Measurements from ENCODE around the gene HES3.

Gene HES3

DNA sequence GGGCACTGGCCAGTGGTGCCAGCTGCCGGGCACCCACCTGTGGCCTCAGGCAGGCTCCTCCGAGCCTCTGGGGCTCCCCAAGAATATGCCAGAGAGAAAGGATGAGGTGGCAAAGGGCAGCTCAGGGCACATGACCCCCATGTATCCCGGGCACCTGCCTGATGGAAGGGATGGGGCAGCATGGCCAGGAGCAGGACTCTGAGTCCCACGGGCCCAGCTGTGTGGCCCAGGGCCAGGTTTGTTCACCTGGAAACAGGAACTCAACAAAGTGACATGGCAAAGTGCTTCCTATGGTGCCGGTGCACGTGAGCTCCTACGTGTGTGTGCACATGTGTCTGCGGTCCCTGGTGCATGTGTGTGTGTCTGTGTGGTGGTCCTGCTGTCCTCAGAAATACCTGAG lies 26.4 kb downstream of the HES3 start:
- Histone ChIP-seq H3K18ac (ENCODE audit: low read length) (peak overlapping the region; percentile 79), H3K79me1 (ENCODE audit: low read depth, low read length) (peaks cover 3% of the 10 kb centered on the region), H4K8ac (ENCODE audit: low read depth, low read length) (no peak overlapping the region), H2AK5ac (ENCODE audit: low read depth, low read length) (peak overlapping the region; percentile 48), H2BK12ac (ENCODE audit: low read length) (peak overlapping the region; percentile 95), H3K23ac (ENCODE audit: low read depth, low read length, poor library complexity) (peak overlapping the region; percentile 22), H3K9me3 (replicated peaks in 1 of 2; ENCODE audit: control insufficient read depth in 2 of 2, insufficient read depth in 1 of 2, low read depth in 1 of 2, low read length in 2 of 2) (no peaks in the 10 kb centered on the region), H3K27me3 (ENCODE audit: control insufficient read depth in 3 of 3, insufficient read depth in 3 of 3, low read depth in 1 of 3, low read length in 3 of 3) (no peaks in the 10 kb centered on the region), H2BK120ac (ENCODE audit: low read depth, low read length) (no peak overlapping the region), H3K14ac (ENCODE audit: low read length) (peak overlapping the region; percentile 32), H2AFZ (ENCODE audit: low read length) (no peak overlapping the region), H2BK15ac (ENCODE audit: low read length) (peak overlapping the region; percentile 95), H3K9ac (ENCODE audit: low read depth, low read length, poor library complexity) (no peak overlapping the region), H3K4me1 (ENCODE audit: control insufficient read depth in 2 of 2, insufficient read depth in 1 of 2, low read depth in 1 of 2, low read length in 2 of 2) (peaks cover 28 to 55% of the 10 kb centered on the region in 2 donors), H4K91ac (ENCODE audit: low read depth, low read length, poor library complexity) (no peak overlapping the region), H3K36me3 (replicated peaks in 1 of 2; ENCODE audit: control insufficient read depth in 2 of 2, insufficient read depth in 2 of 2, low read length in 2 of 2) (peaks cover 5 to 25% of the 10 kb centered on the region in 2 donors), H3K4me3 (ENCODE audit: low read length in 2 of 2) (no peak overlapping the region), H3K4ac (ENCODE audit: low read length) (no peak overlapping the region), H3K4me2 (ENCODE audit: insufficient read depth, low read length, poor library complexity, severe bottlenecking) (no peak overlapping the region), H3K27ac (replicated peaks; ENCODE audit: low read length) (no peak overlapping the region), H2BK5ac (ENCODE audit: low read length) (no peak overlapping the region)
- no peak for DNase-seq (ENCODE audit: low spot score)
- WGBS, 2 donors (ENCODE audit: extremely low coverage in 2 of 2, insufficient read length in 2 of 2, insufficient replicate concordance in 1 of 2), result no CpG with 5 or more reads among the region's 8 CpGs

- peaks cover 32 to 60% of the 10 kb centered on the region in 2 donors for H3K4me1 ChIP-seq (ENCODE audit: control insufficient read depth in 2 of 2, insufficient read depth in 1 of 2, low read depth in 1 of 2, low read length in 2 of 2)
- H2BK12ac ChIP-seq (ENCODE audit: low read length), result peak overlapping the region; percentile 95
- peak overlapping the region; percentile 45 for H3K27ac ChIP-seq (replicated peaks; ENCODE audit: low read length)
Measured at GRCh38 chr1:6271006-6271405, 27.0 kb downstream of the HES3 start.

DNA sequence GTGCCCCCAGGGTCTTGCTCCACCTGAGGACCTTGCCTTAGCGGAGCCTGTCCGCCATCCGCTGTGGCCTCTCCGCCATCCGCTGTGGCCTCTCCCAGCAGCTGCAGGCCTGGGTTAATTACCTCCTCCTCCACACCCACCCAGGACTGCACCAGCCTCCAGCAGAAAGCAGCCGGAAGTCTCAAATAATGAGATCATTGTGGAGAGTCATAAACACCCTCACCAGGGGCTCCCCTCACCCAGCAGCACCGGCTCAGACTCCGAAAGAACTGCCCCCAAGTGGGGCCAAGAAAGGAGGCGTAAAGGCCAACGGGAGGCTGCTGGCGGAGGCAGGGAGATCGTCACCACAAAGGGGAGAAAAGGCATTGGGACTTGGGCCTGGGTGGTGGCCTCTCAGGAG lies 27.6 kb downstream of the HES3 start:
- no peak overlapping the region for H3K9ac ChIP-seq (ENCODE audit: low read depth, low read length, poor library complexity)
- H3K18ac ChIP-seq (ENCODE audit: low read length), result peak overlapping the region; percentile 86
- no peak overlapping the region for H3K4ac ChIP-seq (ENCODE audit: low read length)
- no peak overlapping the region for H4K8ac ChIP-seq (ENCODE audit: low read depth, low read length)
- H3K27ac ChIP-seq (replicated peaks; ENCODE audit: low read length), result peak overlapping the region; percentile 45
- H2AK5ac ChIP-seq (ENCODE audit: low read depth, low read length), result peak overlapping the region; percentile 67
- H2BK12ac ChIP-seq (ENCODE audit: low read length), result no peak overlapping the region
- H2BK5ac ChIP-seq (ENCODE audit: low read length), result no peak overlapping the region
- H3K9me3 ChIP-seq (replicated peaks in 1 of 2; ENCODE audit: control insufficient read depth in 2 of 2, insufficient read depth in 1 of 2, low read depth in 1 of 2, low read length in 2 of 2), result no peaks in the 10 kb centered on the region
- H3K4me3 ChIP-seq (ENCODE audit: low read length in 2 of 2), result no peak overlapping the region
- peaks cover 5 to 25% of the 10 kb centered on the region in 2 donors for H3K36me3 ChIP-seq (replicated peaks in 1 of 2; ENCODE audit: control insufficient read depth in 2 of 2, insufficient read depth in 2 of 2, low read length in 2 of 2)
- peaks cover 5% of the 10 kb centered on the region for H3K79me1 ChIP-seq (ENCODE audit: low read depth, low read length)
- no peak overlapping the region for H3K23ac ChIP-seq (ENCODE audit: low read depth, low read length, poor library complexity)
- no CpG with 5 or more reads among the region's 12 CpGs for WGBS, 2 donors (ENCODE audit: extremely low coverage in 2 of 2, insufficient read length in 2 of 2, insufficient replicate concordance in 1 of 2)
- no peak overlapping the region for H2AFZ ChIP-seq (ENCODE audit: low read length)
- no peak overlapping the region for H2BK120ac ChIP-seq (ENCODE audit: low read depth, low read length)
- H3K14ac ChIP-seq (ENCODE audit: low read length), result peak overlapping the region; percentile 61
- peaks cover 38 to 66% of the 10 kb centered on the region in 2 donors for H3K4me1 ChIP-seq (ENCODE audit: control insufficient read depth in 2 of 2, insufficient read depth in 1 of 2, low read depth in 1 of 2, low read length in 2 of 2)
- no peak overlapping the region for H2BK15ac ChIP-seq (ENCODE audit: low read length)
- no peak overlapping the region for H4K91ac ChIP-seq (ENCODE audit: low read depth, low read length, poor library complexity)
- H3K4me2 ChIP-seq (ENCODE audit: insufficient read depth, low read length, poor library complexity, severe bottlenecking), result no peak overlapping the region
- no peaks in the 10 kb centered on the region for H3K27me3 ChIP-seq (ENCODE audit: control insufficient read depth in 3 of 3, insufficient read depth in 3 of 3, low read depth in 1 of 3, low read length in 3 of 3)
- no peak for DNase-seq (ENCODE audit: low spot score)

More at GRCh38 chr1:6271006-6271405, 27.0 kb downstream of the HES3 start:
- Histone ChIP-seq H3K14ac (ENCODE audit: low read length) (no peak overlapping the region), H3K9me3 (replicated peaks in 1 of 2; ENCODE audit: control insufficient read depth in 2 of 2, insufficient read depth in 1 of 2, low read depth in 1 of 2, low read length in 2 of 2) (no peaks in the 10 kb centered on the region), H3K23ac (ENCODE audit: low read depth, low read length, poor library complexity) (no peak overlapping the region), H2AK5ac (ENCODE audit: low read depth, low read length) (no peak overlapping the region), H4K8ac (ENCODE audit: low read depth, low read length) (no peak overlapping the region), H3K9ac (ENCODE audit: low read depth, low read length, poor library complexity) (no peak overlapping the region), H2AFZ (ENCODE audit: low read length) (no peak overlapping the region), H3K79me1 (ENCODE audit: low read depth, low read length) (peaks cover 5% of the 10 kb centered on the region), H4K91ac (ENCODE audit: low read depth, low read length, poor library complexity) (no peak overlapping the region), H3K27me3 (ENCODE audit: control insufficient read depth in 3 of 3, insufficient read depth in 3 of 3, low read depth in 1 of 3, low read length in 3 of 3) (no peaks in the 10 kb centered on the region), H3K4ac (ENCODE audit: low read length) (no peak overlapping the region), H2BK5ac (ENCODE audit: low read length) (no peak overlapping the region), H3K4me2 (ENCODE audit: insufficient read depth, low read length, poor library complexity, severe bottlenecking) (no peak overlapping the region), H3K18ac (ENCODE audit: low read length) (peak overlapping the region; percentile 79), H2BK15ac (ENCODE audit: low read length) (peak overlapping the region; percentile 95), H2BK120ac (ENCODE audit: low read depth, low read length) (no peak overlapping the region), H3K36me3 (replicated peaks in 1 of 2; ENCODE audit: control insufficient read depth in 2 of 2, insufficient read depth in 2 of 2, low read length in 2 of 2) (peaks cover 5 to 25% of the 10 kb centered on the region in 2 donors), H3K4me3 (ENCODE audit: low read length in 2 of 2) (no peak overlapping the region)
- DNase-seq (ENCODE audit: low spot score), result no peak
- whole genome bisulfite sequencing, 2 donors (ENCODE audit: extremely low coverage in 2 of 2, insufficient read length in 2 of 2, insufficient replicate concordance in 1 of 2), result no CpG with 5 or more reads among the region's 4 CpGs

GRCh38 chr1:6272452-6272851 lies 28.5 kb downstream of the HES3 start:
- no peak overlapping the region for H2AFZ ChIP-seq (ENCODE audit: low read length)

More at GRCh38 chr1:6272452-6272851, 28.5 kb downstream of the HES3 start:
- Histone ChIP-seq H3K79me1 (ENCODE audit: low read depth, low read length) (peaks cover 5% of the 10 kb centered on the region), H3K9me3 (replicated peaks in 1 of 2; ENCODE audit: control insufficient read depth in 2 of 2, insufficient read depth in 1 of 2, low read depth in 1 of 2, low read length in 2 of 2) (no peaks in the 10 kb centered on the region), H3K4me2 (ENCODE audit: insufficient read depth, low read length, poor library complexity, severe bottlenecking) (no peak overlapping the region), H3K4me1 (ENCODE audit: control insufficient read depth in 2 of 2, insufficient read depth in 1 of 2, low read depth in 1 of 2, low read length in 2 of 2) (peaks cover 39 to 75% of the 10 kb centered on the region in 2 donors), H4K8ac (ENCODE audit: low read depth, low read length) (no peak overlapping the region), H3K9ac (ENCODE audit: low read depth, low read length, poor library complexity) (peak overlapping the region; percentile 53), H3K18ac (ENCODE audit: low read length) (no peak overlapping the region), H4K91ac (ENCODE audit: low read depth, low read length, poor library complexity) (no peak overlapping the region), H3K27me3 (ENCODE audit: control insufficient read depth in 3 of 3, insufficient read depth in 3 of 3, low read depth in 1 of 3, low read length in 3 of 3) (no peaks in the 10 kb centered on the region), H3K4ac (ENCODE audit: low read length) (no peak overlapping the region), H2AK5ac (ENCODE audit: low read depth, low read length) (no peak overlapping the region), H3K14ac (ENCODE audit: low read length) (no peak overlapping the region), H2BK120ac (ENCODE audit: low read depth, low read length) (no peak overlapping the region), H2BK5ac (ENCODE audit: low read length) (no peak overlapping the region), H3K27ac (replicated peaks; ENCODE audit: low read length) (no peak overlapping the region), H3K23ac (ENCODE audit: low read depth, low read length, poor library complexity) (no peak overlapping the region), H2BK12ac (ENCODE audit: low read length) (no peak overlapping the region), H3K4me3 (ENCODE audit: low read length in 2 of 2) (no peak overlapping the region), H3K36me3 (replicated peaks in 1 of 2; ENCODE audit: control insufficient read depth in 2 of 2, insufficient read depth in 2 of 2, low read length in 2 of 2) (peaks cover 5 to 25% of the 10 kb centered on the region in 2 donors), H2BK15ac (ENCODE audit: low read length) (no peak overlapping the region)
- DNase-seq (ENCODE audit: low spot score), result no peak
- no CpG with 5 or more reads among the region's 9 CpGs for WGBS, 2 donors (ENCODE audit: extremely low coverage in 2 of 2, insufficient read length in 2 of 2, insufficient replicate concordance in 1 of 2)
